H1 (cell line): Measurements from ENCODE around the gene INPP5E. TPM values are rescaled to one million over a fixed set of nuclear protein-coding genes. Genes with fewer than 3 reads are reported as not detected.

Experiments
- CTCF ChIA-PET: fragments of 300-600 bp; sonication (Branson Sonifier 250); formaldehyde crosslinking; loops from one replicate; lab custom pipeline; 2021; ENCODE audit not compliant: partially characterized antibody; lab: Charles Lee
- POLR2A ChIA-PET: fragments of 300-600 bp; sonication (Branson Sonifier 250); formaldehyde crosslinking; loops from one replicate; lab custom pipeline; 2021; ENCODE audit warnings: inconsistent platforms; ENCODE audit not compliant: partially characterized antibody; lab: Charles Lee
- DNase-seq, 2 experiments: peaks; one replicate each; pipeline versions ENCODE4 v3.0.0 to v3.0.0-alpha.2; 2010 to 2022; ENCODE audit warnings: low spot score in 2 of 2, low read depth in 1 of 2, mixed read lengths in 1 of 2
- FAIRE-seq: peaks from 2 replicates; lab custom pipeline; 2011; peaks lifted over from hg19 to GRCh38; lab: Jason Lieb, UNC
- H2AFZ ChIP-seq: 2 replicates; pipeline ENCODE4 v1.8.1; 2012; ENCODE audit warnings: low read length, inconsistent platforms
- H2AK5ac ChIP-seq: 2 replicates; pipeline ENCODE4 v1.6.1; 2013; ENCODE audit warnings: low read depth, low read length
- H2BK120ac ChIP-seq: replicated peaks from 2 replicates; pipeline ENCODE3; 2013; ENCODE audit warnings: low read depth, low read length, inconsistent platforms
- H2BK12ac ChIP-seq: 2 replicates; pipeline ENCODE4 v1.6.1; 2013; ENCODE audit warnings: low read depth, low read length
- H2BK15ac ChIP-seq: 2 replicates; pipeline ENCODE4 v1.6.1; 2013; ENCODE audit warnings: low read length
- H2BK20ac ChIP-seq: 2 replicates; pipeline ENCODE4 v1.6.1; 2013; ENCODE audit warnings: low read length
- H2BK5ac ChIP-seq: 2 replicates; pipeline ENCODE4 v1.6.1; 2013; ENCODE audit warnings: low read depth, low read length
- H3K14ac ChIP-seq: 2 replicates; pipeline ENCODE4 v1.6.1; 2013; ENCODE audit warnings: inconsistent platforms; ENCODE audit not compliant: insufficient read length
- H3K18ac ChIP-seq: 2 replicates; pipeline ENCODE4 v1.6.1; 2013; ENCODE audit warnings: low read length; ENCODE audit errors: extremely low read depth
- H3K23ac ChIP-seq: 2 replicates; pipeline ENCODE4 v1.6.1; 2013; ENCODE audit warnings: inconsistent platforms; ENCODE audit not compliant: insufficient read length
- H3K23me2 ChIP-seq: 2 replicates; pipeline ENCODE4 v1.6.1; 2013; ENCODE audit warnings: low read depth, low read length
- H3K27ac ChIP-seq: 2 replicates; pipeline ENCODE4 v1.6.1; 2011; ENCODE audit warnings: low read depth, low read length, inconsistent platforms
- H3K27me3 ChIP-seq, 4 experiments: replicated peaks in 1 of 4; 1 replicate in 1 of 4; 2 replicates in 3 of 4; pipeline versions ENCODE4 v1.6.1 to v1.8.1; 2011 to 2013; ENCODE audit warnings: low read length in 3 of 4, mild to moderate bottlenecking in 3 of 4, inconsistent platforms in 2 of 4, mixed read lengths in 2 of 4, moderate library complexity in 1 of 4; ENCODE audit not compliant: control insufficient read depth in 3 of 4, insufficient read depth in 3 of 4; ENCODE audit errors: extremely low read depth in 1 of 4
- H3K36me3 ChIP-seq, 4 experiments: 2 replicates each; pipeline versions ENCODE4 v1.6.1 to v1.8.1; 2011 to 2013; ENCODE audit warnings: mild to moderate bottlenecking in 4 of 4, low read length in 3 of 4, moderate library complexity in 2 of 4, control low read depth in 1 of 4, inconsistent platforms in 1 of 4; ENCODE audit not compliant: insufficient read depth in 4 of 4, control insufficient read depth in 2 of 4
- H3K4ac ChIP-seq: replicated peaks from 2 replicates; pipeline ENCODE3; 2013; ENCODE audit warnings: low read length, low read depth, mixed read lengths, inconsistent platforms; ENCODE audit not compliant: insufficient read length
- H3K4me1 ChIP-seq, 4 experiments: replicated peaks in 1 of 4; 1 replicate in 1 of 4; 2 replicates in 3 of 4; pipeline versions ENCODE4 v1.6.1 to v1.8.1; 2011 to 2013; ENCODE audit warnings: low read length in 3 of 4, inconsistent platforms in 2 of 4, mixed read lengths in 1 of 4; ENCODE audit not compliant: insufficient read depth in 4 of 4, control insufficient read depth in 3 of 4
- H3K4me2 ChIP-seq, 2 experiments: 2 replicates each; pipeline versions ENCODE4 v1.6.1 to v1.8.1; 2011 to 2013; ENCODE audit warnings: low read depth in 2 of 2, low read length in 2 of 2, control low read depth in 1 of 2, inconsistent platforms in 1 of 2, mild to moderate bottlenecking in 1 of 2; ENCODE audit not compliant: insufficient read depth in 1 of 2
- H3K4me3 ChIP-seq, 4 experiments: fragments of 200-600, 300-600 bp in 1 of 4; sonication (generic), shearing (Covaris generic), sonication (Bioruptor Twin) in 1 of 4; 2 replicates each; pipeline versions ENCODE4 v1.5.1 to v1.8.1; 2011 to 2016; ENCODE audit warnings: low read length in 4 of 4, low read depth in 3 of 4, control low read depth in 2 of 4, inconsistent platforms in 2 of 4, mild to moderate bottlenecking in 2 of 4, mixed read lengths in 1 of 4, moderate library complexity in 1 of 4; ENCODE audit not compliant: insufficient read depth in 2 of 4; ENCODE audit errors: extremely low read depth in 1 of 4
- H3K56ac ChIP-seq: replicated peaks from 2 replicates; pipeline ENCODE3; 2013; ENCODE audit warnings: low read depth, mild to moderate bottlenecking, mixed read lengths, low read length, inconsistent platforms; ENCODE audit not compliant: insufficient read length
- H3K79me1 ChIP-seq: 2 replicates; pipeline ENCODE4 v1.6.1; 2013; ENCODE audit warnings: low read depth, low read length, control low read depth
- H3K79me2 ChIP-seq, 2 experiments: 2 replicates each; pipeline versions ENCODE4 v1.6.1 to v1.8.1; 2012 to 2013; ENCODE audit warnings: low read length in 2 of 2, mild to moderate bottlenecking in 2 of 2, inconsistent platforms in 1 of 2; ENCODE audit not compliant: insufficient read depth in 2 of 2, control insufficient read depth in 1 of 2
- H3K9ac ChIP-seq, 4 experiments: replicated peaks in 1 of 4; 1 replicate in 1 of 4; 2 replicates in 3 of 4; pipeline versions ENCODE4 v1.6.1 to v1.8.1; 2011 to 2013; ENCODE audit warnings: low read depth in 3 of 4, low read length in 3 of 4, control low read depth in 2 of 4, mild to moderate bottlenecking in 2 of 4, moderate library complexity in 2 of 4, inconsistent platforms in 1 of 4; ENCODE audit errors: extremely low read depth in 1 of 4
- H3K9me3 ChIP-seq, 2 experiments: 2 replicates each; pipeline versions ENCODE4 v1.6.1 to v1.8.1; 2012 to 2013; ENCODE audit warnings: mild to moderate bottlenecking in 2 of 2, moderate library complexity in 2 of 2, control low read depth in 1 of 2, inconsistent platforms in 1 of 2, low read depth in 1 of 2, low read length in 1 of 2, mixed read lengths in 1 of 2; ENCODE audit not compliant: insufficient read depth in 2 of 2
- H4K20me1 ChIP-seq, 2 experiments: replicated peaks in 1 of 2; 2 replicates each; pipeline versions ENCODE3 to v1.8.1; 2011 to 2013; ENCODE audit warnings: inconsistent platforms in 2 of 2, low read length in 2 of 2, mild to moderate bottlenecking in 1 of 2; ENCODE audit not compliant: insufficient read depth in 2 of 2, control insufficient read depth in 1 of 2
- H4K5ac ChIP-seq: 2 replicates; pipeline ENCODE4 v1.6.1; 2013; ENCODE audit warnings: low read length, low read depth, mixed read lengths, inconsistent platforms; ENCODE audit not compliant: insufficient read length
- H4K8ac ChIP-seq: 2 replicates; pipeline ENCODE4 v1.8.0; 2013; ENCODE audit warnings: mild to moderate bottlenecking, moderate library complexity, low read length, inconsistent platforms; ENCODE audit not compliant: insufficient read depth; ENCODE audit errors: extremely low read depth
- H4K91ac ChIP-seq: replicated peaks from 2 replicates; pipeline ENCODE3; 2013; ENCODE audit warnings: low read length, mixed read lengths, inconsistent platforms; ENCODE audit not compliant: insufficient read length
- POLR2AphosphoS5 ChIP-seq: IDR thresholded peaks from 2 replicates; pipeline ENCODE4 v1.6.1; 2011; ENCODE audit warnings: low read depth, low read length
- TAF7 ChIP-seq: optimal IDR thresholded peaks from 2 replicates; pipeline ENCODE3; 2011; ENCODE audit warnings: low read depth, mild to moderate bottlenecking, inconsistent platforms, low read length, moderate library complexity, borderline replicate concordance
- WGBS, 2 experiments: shearing (Covaris generic) in 1 of 2; methylation state at CpG; one replicate each; pipeline versions ENCODE4 v1.1.6 to v1.1.7; 2013 to 2015; ENCODE audit warnings: low lambda C conversion rate in 2 of 2, mixed read lengths in 2 of 2, inconsistent platforms in 1 of 2, low coverage in 1 of 2, missing lambda C conversion rate in 1 of 2; ENCODE audit not compliant: insufficient replicate concordance in 2 of 2, insufficient coverage in 1 of 2, insufficient read length in 1 of 2; ENCODE audit errors: extremely low coverage in 1 of 2, missing lambda C conversion rate in 1 of 2; 5-methylcytosine and 5-hydroxymethylcytosine counted together
- polyA plus RNA-seq, 7 experiments: library from polyadenylated mRNA; depleted of rRNA in 3 of 7; stranded (reverse) in 5 of 7; unstranded in 2 of 7; fragments of >200 nt in 5 of 7; fragments of 200-250 nt in 2 of 7; gene quantifications; 1 replicate in 5 of 7; 2 replicates in 1 of 7; 4 replicates in 1 of 7; pipeline versions ENCODE4 v1.2.1 to v1.2.3, GENCODE V29; 2011 to 2013; ENCODE audit warnings: missing spikeins in 2 of 7, mixed read lengths in 2 of 7
- total RNA-seq: library from RNA; stranded (reverse); fragmentation: NEBNext Ultra II Directional; extraction: Animal tissue kit (Norgen Biotek cat#: 25700); gene quantifications from 2 replicates; pipeline ENCODE4 v1.2.1, GENCODE V29; 2021

Gene INPP5E
- total and polyA plus RNA-seq, 2 of the 8 experiments (the other 6 are each of a cell fraction or from before 2014, with no cell fraction given), result 8.7 to 11.3 TPM

DNA sequence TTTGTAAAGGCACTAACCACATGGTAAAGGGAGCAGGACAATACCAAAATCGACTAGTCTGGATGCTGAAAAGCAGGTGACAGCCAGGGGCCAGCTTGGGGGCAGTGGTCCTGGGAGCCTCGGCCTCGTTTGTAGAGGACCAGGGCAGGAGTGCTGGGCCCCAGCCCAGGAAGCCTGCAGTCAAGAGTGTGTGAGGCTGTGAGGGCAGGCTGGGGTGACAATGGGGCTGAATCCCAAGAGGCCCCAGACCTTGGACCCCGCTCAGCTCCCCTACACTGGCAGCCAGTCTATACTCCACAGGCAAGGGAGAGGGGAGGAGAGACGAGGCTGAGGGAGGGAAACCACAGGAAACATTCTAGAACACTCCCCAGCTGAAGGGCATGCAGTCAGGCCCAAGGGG, 2.6 kb upstream of the INPP5E start:
- ChIA-PET POLR2A (interaction anchor here (0.6 to 4.4 kb wide), 8 partner anchors 12 to 41 kb away, joined by 3 to 23 read pairs (median 4); partner anchors contain the start of gene SNAPC4), CTCF (interaction anchor here (0.6 to 2.5 kb wide), 12 partner anchors 11 to 1531 kb away, joined by 3 to 10 read pairs (median 4); no protein-coding TSS in a partner anchor)
- no peak overlapping the region for H3K56ac ChIP-seq
- H3K4ac ChIP-seq, result no peak overlapping the region
- H2BK12ac ChIP-seq, result no peak overlapping the region
- H3K23me2 ChIP-seq, result peaks cover 9% of the 10 kb centered on the region; the same call in 1 of the 2 replicates
- H3K79me1 ChIP-seq, result peaks cover 3% of the 10 kb centered on the region
- no peak overlapping the region for H4K5ac ChIP-seq
- no peak for TF ChIP-seq POLR2AphosphoS5
- no peak for TF ChIP-seq TAF7
- FAIRE-seq (no peak), DNase-seq (no peak)
- H2BK120ac ChIP-seq, result no peak overlapping the region
- H2AK5ac ChIP-seq, result no peak overlapping the region
- peaks cover 7 to 29% (median 16%) of the 10 kb centered on the region in 4 experiments; a peak in 7 of 8 replicates for H3K36me3 ChIP-seq
- no peak overlapping the region for H2AFZ ChIP-seq
- H3K27ac ChIP-seq, result no peak overlapping the region
- no peak overlapping the region for H3K9ac ChIP-seq
- no peak overlapping the region for H3K4me2 ChIP-seq
- H3K14ac ChIP-seq, result no peak overlapping the region
- H3K9me3 ChIP-seq, result no peaks in the 10 kb centered on the region
- no peak overlapping the region for H4K8ac ChIP-seq
- H4K20me1 ChIP-seq, result peaks cover 10 to 20% of the 10 kb centered on the region in 2 experiments
- H3K79me2 ChIP-seq, result peaks cover 0 to 9% of the 10 kb centered on the region in 2 experiments; a peak in 1 of 4 replicates
- no peak overlapping the region for H3K23ac ChIP-seq
- 94% methylated on average over 5 of the region's 5 CpGs; no CpG with 5 or more reads in 1 of the 2 experiments for WGBS, 2 experiments
- no peak overlapping the region for H2BK20ac ChIP-seq
- no peak overlapping the region for H4K91ac ChIP-seq
- H2BK5ac ChIP-seq, result no peak overlapping the region
- H3K4me3 ChIP-seq, result no peak overlapping the region
- peaks cover 0 to 7% (median 3%) of the 10 kb centered on the region in 4 experiments; a peak in 1 of 7 replicates for H3K4me1 ChIP-seq
- peaks cover 0 to 2% (median 0%) of the 10 kb centered on the region in 4 experiments; a peak in 2 of 7 replicates for H3K27me3 ChIP-seq
- no peak overlapping the region for H2BK15ac ChIP-seq
- no peak overlapping the region for H3K18ac ChIP-seq
